Measurements from ENCODE around the gene CACNB4.

CACNB4 gene

DNA sequence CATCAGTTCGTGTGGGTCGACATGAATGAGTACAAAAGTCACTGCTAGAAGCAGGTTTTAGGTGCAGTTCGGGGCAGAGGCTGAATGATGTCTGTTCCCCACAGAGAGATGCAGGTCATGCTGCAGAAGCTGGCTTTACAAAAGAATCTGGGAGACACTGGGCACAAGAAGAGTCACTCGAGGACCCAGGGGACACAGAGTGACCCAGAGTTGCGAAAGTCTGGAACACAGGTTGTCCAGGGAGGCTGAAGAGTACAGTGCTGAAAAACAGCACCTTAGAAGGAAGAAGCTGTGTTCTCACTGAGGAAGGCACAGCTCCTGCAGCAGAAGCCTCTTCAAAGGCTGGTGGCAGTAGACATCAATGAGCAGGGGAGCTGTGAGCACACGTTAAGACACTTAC, 14.8 kb downstream of the CACNB4 start:
- no peak for TF ChIP-seq REST (IDR thresholded peaks at IDR 0.05; ENCODE audit: insufficient read depth in 1 of 2, low read depth in 2 of 2, low read length in 2 of 2)
- no peak for TF ChIP-seq POLR2AphosphoS5 (IDR thresholded peaks at IDR 0.05; ENCODE audit: low read depth, low read length)
- TF ChIP-seq TAF1 (IDR thresholded peaks at IDR 0.05; ENCODE audit: borderline replicate concordance, insufficient read depth, low read length): no peak
- no peak for TF ChIP-seq SIN3A (IDR thresholded peaks at IDR 0.05; ENCODE audit: borderline replicate concordance, insufficient read depth, low read length)
- no peak for TF ChIP-seq FOXP2 (optimal IDR thresholded peaks at IDR 0.05; ENCODE audit: borderline replicate concordance, extremely low read depth, extremely low read length, insufficient read depth)

DNA sequence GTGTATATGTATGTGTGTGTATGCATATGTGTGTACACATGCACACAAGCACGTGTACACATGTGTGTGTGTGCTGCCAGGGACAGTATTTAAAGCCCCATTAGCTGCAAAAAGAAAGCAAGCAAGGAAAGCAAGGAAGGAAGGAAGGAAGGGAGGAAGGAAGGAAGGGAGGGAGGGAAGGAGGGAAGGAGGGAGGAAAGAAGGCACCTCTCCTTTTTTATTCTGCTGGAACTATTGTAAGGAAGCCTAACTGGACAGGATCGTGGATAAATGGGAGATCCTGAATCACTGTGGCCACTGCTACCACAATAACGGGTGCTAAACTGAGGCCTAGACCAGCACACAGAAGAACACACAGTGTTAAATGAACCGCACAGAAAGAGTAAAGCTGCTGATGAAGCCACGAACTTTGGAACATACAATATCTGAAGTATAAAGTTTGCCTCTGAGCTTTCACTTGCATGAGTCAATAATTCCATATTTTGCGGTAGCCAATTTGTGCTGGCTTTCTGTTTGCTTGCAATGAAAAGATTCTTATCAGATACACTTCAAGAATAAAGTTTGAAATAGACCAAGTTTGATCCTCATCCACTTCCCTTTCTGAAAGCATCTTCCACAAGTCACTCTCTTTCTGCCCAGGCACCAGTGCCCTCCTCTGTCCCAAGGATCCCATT, 15.5 kb downstream of the CACNB4 start:
- no peak for TF ChIP-seq SIN3A (IDR thresholded peaks at IDR 0.05; ENCODE audit: borderline replicate concordance, insufficient read depth, low read length)
- no peak for TF ChIP-seq TAF1 (IDR thresholded peaks at IDR 0.05; ENCODE audit: borderline replicate concordance, insufficient read depth, low read length)
- TF ChIP-seq POLR2AphosphoS5 (IDR thresholded peaks at IDR 0.05; ENCODE audit: low read depth, low read length): no peak
- TF ChIP-seq FOXP2 (optimal IDR thresholded peaks at IDR 0.05; ENCODE audit: borderline replicate concordance, extremely low read depth, extremely low read length, insufficient read depth): no peak
- no peak for TF ChIP-seq REST (IDR thresholded peaks at IDR 0.05; ENCODE audit: insufficient read depth in 1 of 2, low read depth in 2 of 2, low read length in 2 of 2)

- TF ChIP-seq TAF1 (IDR thresholded peaks at IDR 0.05; ENCODE audit: borderline replicate concordance, insufficient read depth, low read length) (no peak), REST (IDR thresholded peaks at IDR 0.05; ENCODE audit: insufficient read depth in 1 of 2, low read depth in 2 of 2, low read length in 2 of 2) (no peak), FOXP2 (optimal IDR thresholded peaks at IDR 0.05; ENCODE audit: borderline replicate concordance, extremely low read depth, extremely low read length, insufficient read depth) (no peak), SIN3A (IDR thresholded peaks at IDR 0.05; ENCODE audit: borderline replicate concordance, insufficient read depth, low read length) (no peak), POLR2AphosphoS5 (IDR thresholded peaks at IDR 0.05; ENCODE audit: low read depth, low read length) (no peak)
These were observed 20.2 kb downstream of the CACNB4 start for GRCh38 chr2:152078662-152079061.

DNA sequence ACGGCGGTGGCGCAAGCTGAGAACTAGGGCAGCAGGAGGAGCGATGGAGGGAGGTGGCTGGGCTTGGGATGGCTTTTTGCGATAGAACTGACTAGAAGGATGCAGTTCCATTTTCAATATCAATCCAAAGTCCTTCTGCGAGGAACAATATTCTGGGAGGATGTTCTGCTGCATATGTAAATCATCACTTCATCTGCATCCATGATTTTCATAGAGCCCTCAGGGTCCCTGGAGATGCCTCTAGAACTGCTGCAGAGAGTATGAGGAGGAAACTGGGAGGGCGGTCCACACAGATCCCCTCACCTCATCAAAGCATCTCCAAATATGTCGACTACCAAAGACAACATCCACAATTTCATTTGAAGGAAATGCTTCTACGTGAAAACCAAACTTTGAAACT, 20.8 kb downstream of the CACNB4 start:
- TF ChIP-seq FOXP2 (optimal IDR thresholded peaks at IDR 0.05; ENCODE audit: borderline replicate concordance, extremely low read depth, extremely low read length, insufficient read depth) (no peak), TAF1 (IDR thresholded peaks at IDR 0.05; ENCODE audit: borderline replicate concordance, insufficient read depth, low read length) (no peak), POLR2AphosphoS5 (IDR thresholded peaks at IDR 0.05; ENCODE audit: low read depth, low read length) (no peak), REST (IDR thresholded peaks at IDR 0.05; ENCODE audit: insufficient read depth in 1 of 2, low read depth in 2 of 2, low read length in 2 of 2) (no peak), SIN3A (IDR thresholded peaks at IDR 0.05; ENCODE audit: borderline replicate concordance, insufficient read depth, low read length) (no peak)

All from PFSK-1 (cell line).